Measurements from ENCODE around the gene IRF2BP2.

IRF2BP2 gene

GRCh38 chr1:234571702-234572101 is 38.3 kb downstream of the IRF2BP2 start:
- H3K4me3 ChIP-seq (ENCODE audit: low read length) = no peak overlapping the region
- no peak for TF ChIP-seq CTCF (conservative IDR thresholded peaks at IDR 0.05; ENCODE audit: low read depth, low read length)
- no peak for DNase-seq (ENCODE audit: low read depth)

DNA sequence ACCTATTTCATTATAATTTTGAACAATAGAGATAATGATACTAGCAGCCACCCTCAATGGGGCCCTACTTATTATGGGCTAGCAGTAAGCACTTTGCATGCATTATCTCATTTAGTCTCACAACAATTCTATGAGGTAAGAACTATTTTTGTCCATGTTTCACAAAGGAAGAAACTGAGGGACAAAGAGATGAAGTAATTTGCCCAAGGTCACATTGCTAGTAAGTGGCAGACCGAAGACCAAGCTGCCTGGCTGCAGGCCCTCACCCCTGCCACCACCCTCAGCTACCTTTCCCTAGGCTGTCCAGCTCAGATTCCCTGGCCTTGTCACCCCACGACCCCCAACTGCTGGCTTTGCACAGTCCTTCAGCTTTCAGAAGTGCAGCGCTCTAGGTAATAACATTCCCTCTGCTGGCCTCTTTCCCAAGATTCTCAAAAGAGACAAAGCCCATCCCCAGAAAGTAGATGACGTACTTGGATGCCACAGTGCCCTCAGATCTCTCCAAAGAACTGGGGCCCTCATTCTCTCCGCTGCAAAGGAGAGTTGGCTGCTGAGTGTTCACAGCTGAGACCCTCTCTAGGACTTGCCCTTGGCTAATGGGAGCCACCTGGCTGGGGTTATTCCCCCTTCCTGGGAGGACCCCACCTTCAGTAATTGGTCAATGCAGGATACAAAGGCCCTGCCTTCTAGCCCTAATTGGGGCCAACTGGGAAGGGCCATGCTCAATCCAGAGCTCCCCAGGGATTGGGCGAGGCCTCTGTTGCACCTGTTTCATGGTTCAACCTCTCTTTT is 39.5 kb downstream of the IRF2BP2 start:
- TF ChIP-seq CTCF (conservative IDR thresholded peaks at IDR 0.05; ENCODE audit: low read depth, low read length) = no peak
- H3K4me3 ChIP-seq (ENCODE audit: low read length) = no peak overlapping the region
- DNase-seq (ENCODE audit: low read depth) = no peak

GRCh38 chr1:234568345-234568744 is 41.6 kb downstream of the IRF2BP2 start:
- TF ChIP-seq CTCF (conservative IDR thresholded peaks at IDR 0.05; ENCODE audit: low read depth, low read length) = no peak
- H3K4me3 ChIP-seq (ENCODE audit: low read length) = no peak overlapping the region
- no peak for DNase-seq (ENCODE audit: low read depth)

DNA sequence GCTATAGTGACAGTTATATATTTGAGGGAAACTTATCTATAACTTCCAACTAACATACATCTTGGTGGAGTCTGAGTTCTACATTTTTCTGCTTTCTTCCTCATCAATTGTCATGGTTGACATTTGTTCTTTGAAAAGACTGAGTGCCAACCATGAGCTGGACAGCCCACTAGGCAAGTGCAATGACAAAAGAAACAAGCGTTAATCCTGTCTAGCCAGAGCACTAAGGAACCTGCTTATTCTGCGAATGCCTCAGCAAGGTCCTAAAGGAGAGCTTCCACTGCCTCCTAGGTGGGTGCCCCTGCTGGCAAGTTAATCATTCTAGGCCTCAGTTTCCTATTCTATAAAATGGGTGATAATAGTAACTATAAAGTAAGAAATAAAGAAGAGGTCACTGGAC is 44.8 kb downstream of the IRF2BP2 start:
- peak; percentile 1 for TF ChIP-seq CTCF (conservative IDR thresholded peaks at IDR 0.05; ENCODE audit: low read depth, low read length)
- no peak for DNase-seq (ENCODE audit: low read depth)
- no peak overlapping the region for H3K4me3 ChIP-seq (ENCODE audit: low read length)

- H3K4me3 ChIP-seq (ENCODE audit: low read length) = no peak overlapping the region
- TF ChIP-seq CTCF (conservative IDR thresholded peaks at IDR 0.05; ENCODE audit: low read depth, low read length) = no peak
- peak; percentile 73 for DNase-seq (ENCODE audit: low read depth)
Observed at GRCh38 chr1:234564035-234565029, 45.6 kb downstream of the IRF2BP2 start.

DNA sequence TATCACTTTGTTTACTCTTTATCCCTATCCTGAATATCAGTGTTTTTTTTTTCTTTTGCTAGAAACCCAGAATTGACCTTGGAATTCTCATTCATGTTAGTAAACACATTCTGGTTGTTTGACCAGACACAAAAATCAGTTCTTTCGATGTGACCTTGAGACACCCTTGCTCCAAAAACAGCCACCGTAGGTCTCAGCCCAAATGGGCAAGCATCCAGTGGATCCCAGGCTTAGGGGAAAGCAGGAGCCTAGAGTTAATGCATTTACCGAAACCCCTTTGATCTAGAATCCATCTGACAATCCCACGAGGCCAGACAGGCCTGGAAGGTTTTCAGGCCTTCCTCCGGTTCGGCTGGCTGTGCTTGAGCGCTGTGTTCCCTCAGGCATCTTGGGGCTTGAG is 47.6 kb downstream of the IRF2BP2 start:
- TF ChIP-seq CTCF (conservative IDR thresholded peaks at IDR 0.05; ENCODE audit: low read depth, low read length) = no peak
- no peak overlapping the region for H3K4me3 ChIP-seq (ENCODE audit: low read length)
- no peak for DNase-seq (ENCODE audit: low read depth)
